GM10266 (cell line): Measurements from ENCODE around the gene TNNC2.

ENCODE experiments used
- DNase-seq: peaks from one replicate; pipeline ENCODE4 v3.0.0; 2012; ENCODE audit errors: extremely low spot score
- TF ChIP-seq, protein P1 (sequence below): IDR thresholded peaks from 2 replicates; pipeline ENCODE4 v1.5.1; 2012; ENCODE audit warnings: mild to moderate bottlenecking, low read depth; ENCODE audit not compliant: control insufficient read depth, insufficient read depth; ENCODE audit errors: missing control alignments

TNNC2 gene

DNA sequence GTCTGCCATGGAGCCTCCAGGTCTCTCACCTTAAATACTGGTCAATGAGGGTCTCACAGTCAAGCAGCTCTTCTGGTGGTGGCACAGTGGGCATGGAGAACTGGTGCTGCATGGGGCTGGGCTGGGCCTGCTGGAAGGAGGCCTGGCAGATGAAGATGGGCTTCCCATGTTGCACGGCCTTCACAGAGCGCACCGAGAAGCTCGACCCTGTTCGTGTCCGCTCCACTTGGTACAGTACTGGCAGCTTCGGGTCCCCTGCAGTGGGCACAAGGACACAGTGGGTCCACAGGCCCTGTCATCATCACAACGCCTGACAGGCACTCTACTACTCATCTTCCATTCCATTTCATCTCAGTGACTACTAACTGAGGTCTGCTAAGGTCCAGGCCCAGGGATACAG lies 21.3 kb upstream of the TNNC2 start:
- TF ChIP-seq, protein P1, sequence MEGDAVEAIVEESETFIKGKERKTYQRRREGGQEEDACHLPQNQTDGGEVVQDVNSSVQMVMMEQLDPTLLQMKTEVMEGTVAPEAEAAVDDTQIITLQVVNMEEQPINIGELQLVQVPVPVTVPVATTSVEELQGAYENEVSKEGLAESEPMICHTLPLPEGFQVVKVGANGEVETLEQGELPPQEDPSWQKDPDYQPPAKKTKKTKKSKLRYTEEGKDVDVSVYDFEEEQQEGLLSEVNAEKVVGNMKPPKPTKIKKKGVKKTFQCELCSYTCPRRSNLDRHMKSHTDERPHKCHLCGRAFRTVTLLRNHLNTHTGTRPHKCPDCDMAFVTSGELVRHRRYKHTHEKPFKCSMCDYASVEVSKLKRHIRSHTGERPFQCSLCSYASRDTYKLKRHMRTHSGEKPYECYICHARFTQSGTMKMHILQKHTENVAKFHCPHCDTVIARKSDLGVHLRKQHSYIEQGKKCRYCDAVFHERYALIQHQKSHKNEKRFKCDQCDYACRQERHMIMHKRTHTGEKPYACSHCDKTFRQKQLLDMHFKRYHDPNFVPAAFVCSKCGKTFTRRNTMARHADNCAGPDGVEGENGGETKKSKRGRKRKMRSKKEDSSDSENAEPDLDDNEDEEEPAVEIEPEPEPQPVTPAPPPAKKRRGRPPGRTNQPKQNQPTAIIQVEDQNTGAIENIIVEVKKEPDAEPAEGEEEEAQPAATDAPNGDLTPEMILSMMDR: no peak

DNA sequence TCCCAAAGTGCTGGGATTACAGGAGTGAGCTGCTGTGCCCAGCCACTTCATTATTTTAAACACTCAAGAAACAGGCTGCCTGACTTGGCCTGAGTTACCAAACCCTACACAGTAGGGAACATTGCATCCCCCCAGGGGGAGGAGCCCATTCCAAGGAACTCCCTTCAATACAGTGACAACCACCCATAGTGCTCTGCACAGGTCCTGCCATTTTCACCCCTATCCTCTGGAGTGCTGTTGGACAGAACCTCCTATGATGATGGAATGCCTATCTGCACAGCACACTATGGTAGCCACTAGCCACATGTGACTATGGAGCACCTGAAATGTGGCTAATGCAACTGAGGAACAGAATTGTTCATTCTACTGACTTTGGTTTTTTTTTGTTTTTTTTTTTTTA lies 18.3 kb upstream of the TNNC2 start:
- DNase-seq: no peak
- TF ChIP-seq, protein P1: no peak

More for the DNA sequence above, 21.3 kb upstream of the TNNC2 start:
- DNase-seq: no peak

DNA sequence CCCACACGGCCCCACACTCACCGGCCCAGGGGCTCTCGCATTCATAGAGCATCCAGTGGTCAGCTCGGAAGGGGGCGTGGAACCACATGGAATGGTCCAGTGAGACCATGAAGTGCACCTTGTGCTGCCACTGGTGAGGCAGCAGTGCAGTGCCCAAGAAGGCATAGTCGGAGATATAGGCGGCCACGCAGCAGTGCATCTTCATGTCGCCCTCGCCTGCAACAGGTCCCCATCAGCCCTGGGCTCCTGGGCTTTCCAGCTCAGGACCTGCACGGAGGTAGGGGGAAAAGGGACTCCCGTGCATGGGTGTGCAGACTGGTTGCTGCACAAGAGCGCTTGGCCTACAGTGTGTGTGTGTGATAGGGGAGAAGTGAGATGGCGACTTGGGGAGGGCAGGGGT lies 16.4 kb upstream of the TNNC2 start:
- no peak for DNase-seq
- TF ChIP-seq, protein P1: no peak

DNA sequence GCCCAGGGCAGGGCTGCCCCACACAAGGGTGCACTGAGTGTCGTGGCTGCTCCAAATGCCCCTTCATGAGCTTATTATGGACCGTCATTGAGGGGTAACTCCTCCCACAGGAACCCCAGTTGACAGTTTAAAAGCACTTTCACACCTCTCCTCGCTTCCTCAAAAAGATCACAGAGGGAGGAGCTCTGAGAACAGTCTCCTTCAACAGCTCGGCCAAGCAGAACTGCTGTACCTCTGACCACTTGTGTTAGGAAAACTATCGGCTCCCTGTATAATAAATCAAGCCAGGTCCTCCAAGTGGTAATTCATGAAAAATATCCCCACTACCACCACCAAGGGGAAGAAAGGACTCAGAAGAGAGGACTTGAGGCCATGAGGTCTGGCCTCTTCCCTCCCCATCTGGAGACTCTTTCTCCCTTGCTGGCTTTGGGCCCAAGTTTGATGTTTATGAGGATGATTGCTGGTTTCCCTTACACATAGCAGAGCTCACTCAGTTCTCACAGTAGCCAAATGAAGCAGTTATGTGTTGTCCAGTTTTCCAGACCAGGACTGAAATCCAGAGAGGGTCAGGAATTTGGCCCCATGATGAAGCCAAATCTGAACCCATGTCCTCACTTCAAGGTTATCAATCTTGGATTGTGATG lies 15.2 kb upstream of the TNNC2 start:
- peak; percentile 70 for DNase-seq
- TF ChIP-seq, protein P1: no peak

DNA sequence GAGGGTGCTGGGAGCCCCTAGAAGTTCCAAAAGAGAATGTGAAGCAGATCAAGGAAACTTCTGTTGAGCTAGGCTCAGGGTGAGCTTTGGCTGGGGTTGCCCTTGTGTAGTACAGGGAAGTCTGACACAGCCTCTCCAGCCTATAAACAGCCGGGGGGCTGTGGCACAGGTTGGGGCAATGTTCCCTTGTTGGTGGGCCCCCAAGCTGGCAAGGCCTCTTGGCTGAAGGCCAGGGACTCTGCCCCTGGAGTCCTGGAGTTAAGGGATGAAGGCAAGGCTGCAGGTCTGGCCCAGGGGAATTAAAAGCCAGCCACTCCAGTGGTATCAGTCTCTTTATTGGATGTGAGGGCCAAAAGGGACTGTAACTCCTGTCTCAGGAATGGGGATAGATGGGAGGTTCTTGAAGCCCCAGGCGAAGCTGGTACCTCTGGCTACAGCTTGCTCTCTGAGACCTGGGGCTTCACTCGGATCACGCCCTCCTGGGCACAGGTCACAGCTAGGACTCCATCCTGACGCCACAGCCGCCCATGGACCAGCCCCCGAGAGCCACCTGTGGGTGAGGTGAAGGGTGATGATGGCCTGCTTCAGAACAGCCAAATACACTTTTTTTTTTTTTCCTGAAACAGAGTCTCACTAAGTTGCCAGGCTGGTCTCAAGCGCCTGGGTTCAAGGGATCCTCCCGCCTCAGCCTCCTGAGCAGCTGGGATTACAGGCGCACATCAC lies 14.5 kb upstream of the TNNC2 start:
- TF ChIP-seq, protein P1: no peak
- DNase-seq: no peak

DNA sequence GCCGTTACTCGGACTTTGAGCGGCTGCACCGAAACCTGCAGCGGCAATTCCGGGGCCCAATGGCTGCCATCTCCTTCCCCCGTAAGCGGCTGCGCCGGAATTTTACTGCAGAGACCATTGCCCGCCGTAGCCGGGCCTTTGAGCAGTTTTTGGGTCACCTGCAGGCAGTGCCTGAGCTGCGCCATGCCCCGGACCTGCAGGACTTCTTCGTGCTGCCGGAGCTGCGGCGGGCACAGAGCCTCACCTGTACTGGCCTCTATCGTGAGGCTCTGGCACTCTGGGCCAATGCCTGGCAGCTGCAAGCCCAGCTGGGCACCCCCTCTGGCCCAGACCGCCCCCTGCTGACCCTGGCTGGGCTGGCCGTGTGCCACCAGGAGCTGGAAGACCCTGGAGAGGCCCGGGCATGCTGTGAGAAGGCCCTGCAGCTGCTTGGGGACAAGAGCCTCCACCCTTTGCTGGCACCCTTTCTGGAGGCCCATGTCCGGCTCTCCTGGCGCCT lies 13.6 kb upstream of the TNNC2 start:
- DNase-seq: no peak

DNA sequence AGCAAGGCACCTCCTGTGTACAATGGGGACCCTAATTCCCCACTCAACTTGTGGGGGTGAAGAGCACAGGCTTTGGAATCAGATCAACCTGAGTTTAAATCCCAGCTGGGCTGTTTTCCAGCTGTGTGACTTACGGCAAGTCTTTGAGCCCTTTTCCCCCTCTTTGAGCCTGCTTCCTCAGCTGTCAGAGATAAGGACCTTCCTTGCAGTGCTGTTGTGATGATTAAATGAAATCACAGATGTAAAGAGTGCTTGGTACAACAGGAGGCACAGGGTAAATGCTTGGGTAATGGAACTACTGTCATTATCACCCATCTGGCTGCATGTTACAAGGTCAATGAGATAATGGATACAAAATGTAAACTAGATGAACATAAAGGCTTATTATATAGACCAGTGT lies 9.7 kb upstream of the TNNC2 start:
- no peak for DNase-seq
- TF ChIP-seq, protein P1: no peak

More for the DNA sequence above, 13.6 kb upstream of the TNNC2 start:
- TF ChIP-seq, protein P1: no peak
